GM10266 (cell line): ENCODE results near the gene NSF.

Experiments
- DNase-seq: peaks from one replicate; pipeline ENCODE4 v3.0.0; 2012; ENCODE audit errors: extremely low spot score
- TF ChIP-seq, protein P1 (sequence below): IDR thresholded peaks from 2 replicates; pipeline ENCODE4 v1.5.1; 2012; ENCODE audit warnings: mild to moderate bottlenecking, low read depth; ENCODE audit not compliant: control insufficient read depth, insufficient read depth; ENCODE audit errors: missing control alignments

The NSF gene

DNA sequence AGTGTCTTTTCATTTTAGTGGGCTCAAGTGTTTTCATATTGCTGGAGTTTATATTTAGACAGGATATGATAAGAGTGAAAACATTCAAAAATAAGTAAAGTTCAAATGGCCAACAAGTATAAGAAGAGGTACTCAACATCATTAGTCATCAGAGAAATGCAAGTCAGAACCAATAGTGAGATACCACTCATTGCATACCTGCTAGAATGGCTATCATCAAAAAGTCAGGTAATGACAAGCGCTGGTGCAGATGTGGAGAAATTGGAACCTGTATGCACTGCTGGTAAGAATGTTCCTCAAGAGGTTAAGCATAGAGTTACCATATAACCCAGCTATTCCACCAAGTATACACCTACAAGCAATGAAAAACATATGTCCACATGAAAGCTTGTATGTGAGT lies 140.2 kb downstream of the NSF start:
- no peak for DNase-seq
- TF ChIP-seq, protein P1, sequence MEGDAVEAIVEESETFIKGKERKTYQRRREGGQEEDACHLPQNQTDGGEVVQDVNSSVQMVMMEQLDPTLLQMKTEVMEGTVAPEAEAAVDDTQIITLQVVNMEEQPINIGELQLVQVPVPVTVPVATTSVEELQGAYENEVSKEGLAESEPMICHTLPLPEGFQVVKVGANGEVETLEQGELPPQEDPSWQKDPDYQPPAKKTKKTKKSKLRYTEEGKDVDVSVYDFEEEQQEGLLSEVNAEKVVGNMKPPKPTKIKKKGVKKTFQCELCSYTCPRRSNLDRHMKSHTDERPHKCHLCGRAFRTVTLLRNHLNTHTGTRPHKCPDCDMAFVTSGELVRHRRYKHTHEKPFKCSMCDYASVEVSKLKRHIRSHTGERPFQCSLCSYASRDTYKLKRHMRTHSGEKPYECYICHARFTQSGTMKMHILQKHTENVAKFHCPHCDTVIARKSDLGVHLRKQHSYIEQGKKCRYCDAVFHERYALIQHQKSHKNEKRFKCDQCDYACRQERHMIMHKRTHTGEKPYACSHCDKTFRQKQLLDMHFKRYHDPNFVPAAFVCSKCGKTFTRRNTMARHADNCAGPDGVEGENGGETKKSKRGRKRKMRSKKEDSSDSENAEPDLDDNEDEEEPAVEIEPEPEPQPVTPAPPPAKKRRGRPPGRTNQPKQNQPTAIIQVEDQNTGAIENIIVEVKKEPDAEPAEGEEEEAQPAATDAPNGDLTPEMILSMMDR, result no peak

DNA sequence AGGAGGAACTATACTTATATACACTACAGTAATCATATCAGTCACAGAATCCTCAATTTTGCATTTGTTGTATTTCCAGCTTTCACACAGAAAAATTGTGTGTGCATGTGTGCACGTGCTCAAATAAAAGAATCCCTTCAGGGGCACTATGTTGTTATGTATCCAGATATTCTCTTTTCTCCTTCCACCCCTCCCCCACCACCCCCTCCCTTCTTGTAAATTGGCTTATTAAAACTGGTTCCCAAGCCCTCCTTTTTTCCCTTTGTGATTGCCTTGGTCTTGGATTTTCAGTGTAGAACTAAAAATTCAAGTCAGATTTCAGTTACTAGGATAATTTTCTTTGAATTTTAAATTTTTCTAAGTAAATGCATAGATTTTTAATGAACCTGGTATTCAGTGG lies 141.7 kb downstream of the NSF start:
- no peak for DNase-seq
- TF ChIP-seq, protein P1, result no peak

DNA sequence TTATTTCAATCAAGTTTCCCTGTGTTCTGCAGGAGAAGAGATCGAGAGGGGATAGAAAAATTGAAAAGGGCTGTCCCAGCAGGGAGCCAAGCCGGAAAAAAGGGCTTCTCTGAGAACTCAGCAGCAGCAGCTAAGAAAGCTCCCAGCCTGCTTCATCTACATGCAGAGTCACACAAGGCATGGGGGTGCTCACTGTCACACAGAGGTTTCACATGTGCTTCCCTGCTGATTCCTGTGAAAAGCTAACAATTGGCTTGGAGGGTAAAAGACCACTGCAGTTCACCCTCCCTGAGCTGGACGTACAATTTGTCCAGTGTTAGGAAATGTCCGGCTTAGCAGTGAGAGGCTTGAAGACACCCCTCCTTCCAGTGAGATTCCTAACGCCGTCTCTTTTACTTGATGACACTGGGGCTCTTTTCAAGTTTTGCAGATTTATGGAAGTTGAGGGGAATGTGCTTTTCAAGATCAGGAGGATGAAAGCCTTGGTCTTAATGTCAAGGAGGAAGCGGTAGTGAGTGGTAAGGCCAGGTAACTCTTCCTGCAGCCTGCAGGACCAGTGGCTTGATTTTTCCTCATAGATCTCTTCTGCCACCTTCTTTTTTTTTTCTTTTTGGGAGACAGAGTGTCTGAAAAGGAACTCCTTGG lies 142.4 kb downstream of the NSF start:
- DNase-seq, result no peak
- TF ChIP-seq, protein P1, result no peak

DNA sequence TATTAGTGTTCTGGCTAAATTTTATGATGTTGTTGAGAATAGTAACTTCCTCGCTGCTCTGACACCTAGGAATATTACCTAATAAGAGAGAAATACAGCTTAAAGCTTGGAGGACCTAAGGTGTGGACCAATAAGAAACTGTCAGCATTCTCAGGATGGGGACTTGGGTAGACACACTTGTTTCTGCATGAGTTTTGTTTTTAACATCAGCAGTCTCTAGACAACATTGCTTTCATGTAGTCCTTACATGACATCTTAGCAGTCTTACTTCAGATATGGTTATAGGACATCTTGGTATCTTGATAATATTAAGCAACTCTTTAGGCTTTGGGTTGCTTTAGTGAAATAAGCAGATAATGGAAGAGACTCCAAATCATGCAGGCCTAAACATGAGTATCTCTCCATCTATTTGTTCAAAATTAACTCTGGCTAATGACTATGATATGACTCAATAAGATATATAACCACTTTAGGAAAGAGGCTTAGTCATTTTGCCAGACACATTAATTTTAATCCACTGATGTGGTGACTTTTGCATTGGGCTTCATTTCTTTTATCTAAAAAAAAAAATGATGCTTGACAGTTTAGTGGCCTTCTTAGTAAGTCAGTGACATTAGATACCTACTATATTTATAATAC lies 143.5 kb downstream of the NSF start:
- DNase-seq, result no peak

DNA sequence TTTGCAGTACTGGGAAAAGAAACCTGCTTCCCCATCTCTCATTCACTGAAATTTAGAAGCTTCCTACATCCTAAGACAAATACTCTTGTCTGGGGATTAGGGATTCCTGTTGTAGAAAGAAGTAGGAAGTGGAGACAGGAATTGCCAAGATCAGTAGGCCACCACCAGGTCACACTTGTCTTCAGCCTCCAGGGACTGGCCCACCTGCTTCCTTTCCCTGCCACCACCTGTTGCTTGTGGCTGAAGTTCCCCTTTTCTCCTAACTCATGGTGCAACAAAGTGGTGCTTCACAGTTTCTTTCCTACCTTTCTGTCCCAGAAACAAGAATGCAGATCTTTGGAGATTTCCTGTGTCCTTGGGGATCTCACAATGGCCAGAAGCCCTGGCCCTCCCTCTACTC lies 145.6 kb downstream of the NSF start:
- TF ChIP-seq, protein P1, result no peak
- DNase-seq, result no peak

More for the DNA sequence above, 143.5 kb downstream of the NSF start:
- TF ChIP-seq, protein P1, result no peak

DNA sequence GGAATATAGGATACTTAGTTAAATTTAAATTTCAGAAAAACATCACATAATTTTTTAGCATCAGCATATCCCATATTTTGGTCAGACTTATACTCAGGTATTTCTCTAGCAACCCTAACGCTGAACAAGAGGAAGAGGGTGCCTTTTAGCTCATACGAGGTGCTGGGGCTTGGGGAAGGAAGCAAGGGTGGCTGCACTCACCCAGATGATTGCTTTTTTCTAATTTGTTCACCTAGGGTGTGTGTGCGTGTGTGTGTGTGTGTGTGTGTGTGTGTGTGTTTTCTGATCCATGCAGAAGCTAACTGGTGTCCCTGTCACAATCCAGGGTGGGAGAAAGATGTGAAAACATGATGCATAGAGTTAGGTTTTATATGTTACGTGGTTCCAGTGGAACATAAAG lies 146.9 kb downstream of the NSF start:
- no peak for DNase-seq
- TF ChIP-seq, protein P1, result no peak

DNA sequence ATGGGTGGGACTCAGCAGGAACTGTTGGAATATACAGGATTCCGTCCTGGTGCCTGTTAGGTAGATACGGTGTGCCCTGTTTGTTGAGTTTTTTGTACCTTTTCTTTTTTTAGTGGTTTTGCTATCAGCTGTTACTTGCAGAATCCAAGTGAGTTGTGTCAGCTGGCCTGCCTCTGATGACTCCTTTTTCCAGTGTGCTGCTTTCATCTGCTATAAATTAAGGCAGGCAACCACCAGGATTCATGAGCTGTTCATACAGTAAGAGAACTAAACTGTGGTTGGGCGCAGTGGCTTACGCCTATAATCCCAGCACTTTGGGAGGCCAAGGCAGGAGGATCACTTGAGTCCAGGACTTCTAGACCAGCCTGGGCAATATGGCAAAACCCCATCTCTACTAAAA lies 148.1 kb downstream of the NSF start:
- no peak for DNase-seq
- TF ChIP-seq, protein P1, result no peak
